ENCODE measurements around the gene TXNDC15. TPM values are rescaled to one million over a fixed set of nuclear protein-coding genes. Genes with fewer than 3 reads are reported as not detected.

TXNDC15 gene
- total and polyA plus RNA-seq, 2 of the 13 experiments (the other 11 are each of a cell fraction or from before 2014, with no cell fraction given): 22.2 to 49.9 TPM

GRCh38 chr5:134845335-134845851 is 28.8 kb upstream of the TXNDC15 start (continued):
- TF ChIP-seq CENPT (CRISPR knock-in tag; IDR thresholded peaks at IDR 0.05; ENCODE audit: low read depth): no peak
- TF ChIP-seq NFIB (CRISPR knock-in tag; IDR thresholded peaks at IDR 0.05; ENCODE audit: borderline replicate concordance): no peak
- no peak for TF ChIP-seq ZNF674 (CRISPR knock-in tag; IDR thresholded peaks at IDR 0.05; ENCODE audit: low read depth)
- TF ChIP-seq ZNF337 (CRISPR knock-in tag; IDR thresholded peaks at IDR 0.05; ENCODE audit: borderline replicate concordance, low read depth): no peak
- no peak for TF ChIP-seq ZNF572 (CRISPR knock-in tag; IDR thresholded peaks at IDR 0.05)
- TF ChIP-seq USF2 (IDR thresholded peaks at IDR 0.05; ENCODE audit: low read depth, low read length): no peak
- TF ChIP-seq USF2 (CRISPR knock-in tag; IDR thresholded peaks at IDR 0.05; ENCODE audit: borderline replicate concordance): no peak
- TF ChIP-seq ZNF207 (IDR thresholded peaks at IDR 0.05; ENCODE audit: borderline replicate concordance): no peak
- no peak for TF ChIP-seq DNMT3B (CRISPR knock-in tag; conservative IDR thresholded peaks at IDR 0.05)
- TF ChIP-seq ZBTB25 (CRISPR knock-in tag; IDR thresholded peaks at IDR 0.05): no peak
- TF ChIP-seq ISX (CRISPR knock-in tag; conservative IDR thresholded peaks at IDR 0.05): peak; percentile 50; the same call in 1 of the 2 replicates
- no peak for TF ChIP-seq ZNF142 (CRISPR knock-in tag; IDR thresholded peaks at IDR 0.05)
- no peak for TF ChIP-seq NFE2 (CRISPR knock-in tag; IDR thresholded peaks at IDR 0.05)
- TF ChIP-seq ZNF12 (CRISPR knock-in tag; IDR thresholded peaks at IDR 0.05): no peak
- TF ChIP-seq DR1 (CRISPR knock-in tag; IDR thresholded peaks at IDR 0.05): no peak

Measured in HepG2 (cell line).